H1 (cell line): ENCODE results near the gene GUCY1A1. TPM values are rescaled to one million over a fixed set of nuclear protein-coding genes. Genes with fewer than 3 reads are reported as not detected.

ENCODE experiments used
- CTCF ChIA-PET: fragments of 300-600 bp; sonication (Branson Sonifier 250); formaldehyde crosslinking; loops from one replicate; lab custom pipeline; 2021; ENCODE audit not compliant: partially characterized antibody; lab: Charles Lee
- POLR2A ChIA-PET: fragments of 300-600 bp; sonication (Branson Sonifier 250); formaldehyde crosslinking; loops from one replicate; lab custom pipeline; 2021; ENCODE audit warnings: inconsistent platforms; ENCODE audit not compliant: partially characterized antibody; lab: Charles Lee
- DNase-seq, 2 experiments: peaks; one replicate each; pipeline versions ENCODE4 v3.0.0 to v3.0.0-alpha.2; 2010 to 2022; ENCODE audit warnings: low spot score in 2 of 2, low read depth in 1 of 2, mixed read lengths in 1 of 2
- FAIRE-seq: peaks from 2 replicates; lab custom pipeline; 2011; peaks lifted over from hg19 to GRCh38; lab: Jason Lieb, UNC
- H2AFZ ChIP-seq: 2 replicates; pipeline ENCODE4 v1.8.1; 2012; ENCODE audit warnings: low read length, inconsistent platforms
- H2AK5ac ChIP-seq: 2 replicates; pipeline ENCODE4 v1.6.1; 2013; ENCODE audit warnings: low read depth, low read length
- H2BK120ac ChIP-seq: replicated peaks from 2 replicates; pipeline ENCODE3; 2013; ENCODE audit warnings: low read depth, low read length, inconsistent platforms
- H2BK12ac ChIP-seq: 2 replicates; pipeline ENCODE4 v1.6.1; 2013; ENCODE audit warnings: low read depth, low read length
- H2BK15ac ChIP-seq: 2 replicates; pipeline ENCODE4 v1.6.1; 2013; ENCODE audit warnings: low read length
- H2BK20ac ChIP-seq: 2 replicates; pipeline ENCODE4 v1.6.1; 2013; ENCODE audit warnings: low read length
- H2BK5ac ChIP-seq: 2 replicates; pipeline ENCODE4 v1.6.1; 2013; ENCODE audit warnings: low read depth, low read length
- H3K14ac ChIP-seq: 2 replicates; pipeline ENCODE4 v1.6.1; 2013; ENCODE audit warnings: inconsistent platforms; ENCODE audit not compliant: insufficient read length
- H3K18ac ChIP-seq: 2 replicates; pipeline ENCODE4 v1.6.1; 2013; ENCODE audit warnings: low read length; ENCODE audit errors: extremely low read depth
- H3K23ac ChIP-seq: 2 replicates; pipeline ENCODE4 v1.6.1; 2013; ENCODE audit warnings: inconsistent platforms; ENCODE audit not compliant: insufficient read length
- H3K23me2 ChIP-seq: 2 replicates; pipeline ENCODE4 v1.6.1; 2013; ENCODE audit warnings: low read depth, low read length
- H3K27ac ChIP-seq: 2 replicates; pipeline ENCODE4 v1.6.1; 2011; ENCODE audit warnings: low read depth, low read length, inconsistent platforms
- H3K27me3 ChIP-seq, 4 experiments: replicated peaks in 1 of 4; 1 replicate in 1 of 4; 2 replicates in 3 of 4; pipeline versions ENCODE4 v1.6.1 to v1.8.1; 2011 to 2013; ENCODE audit warnings: low read length in 3 of 4, mild to moderate bottlenecking in 3 of 4, inconsistent platforms in 2 of 4, mixed read lengths in 2 of 4, moderate library complexity in 1 of 4; ENCODE audit not compliant: control insufficient read depth in 3 of 4, insufficient read depth in 3 of 4; ENCODE audit errors: extremely low read depth in 1 of 4
- H3K36me3 ChIP-seq, 4 experiments: 2 replicates each; pipeline versions ENCODE4 v1.6.1 to v1.8.1; 2011 to 2013; ENCODE audit warnings: mild to moderate bottlenecking in 4 of 4, low read length in 3 of 4, moderate library complexity in 2 of 4, control low read depth in 1 of 4, inconsistent platforms in 1 of 4; ENCODE audit not compliant: insufficient read depth in 4 of 4, control insufficient read depth in 2 of 4
- H3K4ac ChIP-seq: replicated peaks from 2 replicates; pipeline ENCODE3; 2013; ENCODE audit warnings: low read length, low read depth, mixed read lengths, inconsistent platforms; ENCODE audit not compliant: insufficient read length
- H3K4me1 ChIP-seq, 4 experiments: replicated peaks in 1 of 4; 1 replicate in 1 of 4; 2 replicates in 3 of 4; pipeline versions ENCODE4 v1.6.1 to v1.8.1; 2011 to 2013; ENCODE audit warnings: low read length in 3 of 4, inconsistent platforms in 2 of 4, mixed read lengths in 1 of 4; ENCODE audit not compliant: insufficient read depth in 4 of 4, control insufficient read depth in 3 of 4
- H3K4me2 ChIP-seq, 2 experiments: 2 replicates each; pipeline versions ENCODE4 v1.6.1 to v1.8.1; 2011 to 2013; ENCODE audit warnings: low read depth in 2 of 2, low read length in 2 of 2, control low read depth in 1 of 2, inconsistent platforms in 1 of 2, mild to moderate bottlenecking in 1 of 2; ENCODE audit not compliant: insufficient read depth in 1 of 2
- H3K4me3 ChIP-seq, 4 experiments: fragments of 200-600, 300-600 bp in 1 of 4; sonication (generic), shearing (Covaris generic), sonication (Bioruptor Twin) in 1 of 4; 2 replicates each; pipeline versions ENCODE4 v1.5.1 to v1.8.1; 2011 to 2016; ENCODE audit warnings: low read length in 4 of 4, low read depth in 3 of 4, control low read depth in 2 of 4, inconsistent platforms in 2 of 4, mild to moderate bottlenecking in 2 of 4, mixed read lengths in 1 of 4, moderate library complexity in 1 of 4; ENCODE audit not compliant: insufficient read depth in 2 of 4; ENCODE audit errors: extremely low read depth in 1 of 4
- H3K56ac ChIP-seq: replicated peaks from 2 replicates; pipeline ENCODE3; 2013; ENCODE audit warnings: low read depth, mild to moderate bottlenecking, mixed read lengths, low read length, inconsistent platforms; ENCODE audit not compliant: insufficient read length
- H3K79me1 ChIP-seq: 2 replicates; pipeline ENCODE4 v1.6.1; 2013; ENCODE audit warnings: low read depth, low read length, control low read depth
- H3K79me2 ChIP-seq, 2 experiments: 2 replicates each; pipeline versions ENCODE4 v1.6.1 to v1.8.1; 2012 to 2013; ENCODE audit warnings: low read length in 2 of 2, mild to moderate bottlenecking in 2 of 2, inconsistent platforms in 1 of 2; ENCODE audit not compliant: insufficient read depth in 2 of 2, control insufficient read depth in 1 of 2
- H3K9ac ChIP-seq, 4 experiments: replicated peaks in 1 of 4; 1 replicate in 1 of 4; 2 replicates in 3 of 4; pipeline versions ENCODE4 v1.6.1 to v1.8.1; 2011 to 2013; ENCODE audit warnings: low read depth in 3 of 4, low read length in 3 of 4, control low read depth in 2 of 4, mild to moderate bottlenecking in 2 of 4, moderate library complexity in 2 of 4, inconsistent platforms in 1 of 4; ENCODE audit errors: extremely low read depth in 1 of 4
- H3K9me3 ChIP-seq, 2 experiments: 2 replicates each; pipeline versions ENCODE4 v1.6.1 to v1.8.1; 2012 to 2013; ENCODE audit warnings: mild to moderate bottlenecking in 2 of 2, moderate library complexity in 2 of 2, control low read depth in 1 of 2, inconsistent platforms in 1 of 2, low read depth in 1 of 2, low read length in 1 of 2, mixed read lengths in 1 of 2; ENCODE audit not compliant: insufficient read depth in 2 of 2
- H4K20me1 ChIP-seq, 2 experiments: replicated peaks in 1 of 2; 2 replicates each; pipeline versions ENCODE3 to v1.8.1; 2011 to 2013; ENCODE audit warnings: inconsistent platforms in 2 of 2, low read length in 2 of 2, mild to moderate bottlenecking in 1 of 2; ENCODE audit not compliant: insufficient read depth in 2 of 2, control insufficient read depth in 1 of 2
- H4K5ac ChIP-seq: 2 replicates; pipeline ENCODE4 v1.6.1; 2013; ENCODE audit warnings: low read length, low read depth, mixed read lengths, inconsistent platforms; ENCODE audit not compliant: insufficient read length
- H4K8ac ChIP-seq: 2 replicates; pipeline ENCODE4 v1.8.0; 2013; ENCODE audit warnings: mild to moderate bottlenecking, moderate library complexity, low read length, inconsistent platforms; ENCODE audit not compliant: insufficient read depth; ENCODE audit errors: extremely low read depth
- H4K91ac ChIP-seq: replicated peaks from 2 replicates; pipeline ENCODE3; 2013; ENCODE audit warnings: low read length, mixed read lengths, inconsistent platforms; ENCODE audit not compliant: insufficient read length
- ASH2L ChIP-seq: fragments of 200-600, 300-600 bp; sonication (generic); IDR thresholded peaks from one replicate; pipeline ENCODE4 v1.7.1; 2017; ENCODE audit warnings: low read length
- CBX8 ChIP-seq: fragments of 300-800, 300-1000 bp; sonication (generic); IDR thresholded peaks from 2 replicates; pipeline ENCODE4 v1.7.1; 2016; ENCODE audit warnings: low read depth, low read length, borderline replicate concordance
- EGR1 ChIP-seq: IDR thresholded peaks from 2 replicates; pipeline ENCODE4 v1.6.1; 2011; ENCODE audit warnings: low read depth, low read length, borderline replicate concordance
- JUND ChIP-seq: IDR thresholded peaks from 2 replicates; pipeline ENCODE4 v1.6.1; 2011; ENCODE audit warnings: mild to moderate bottlenecking, improper control_type of control experiment, low read length
- KDM4A ChIP-seq: IDR thresholded peaks from one replicate; pipeline ENCODE4 v1.7.1; 2012; ENCODE audit warnings: low read depth, mild to moderate bottlenecking, moderate library complexity, low read length, inconsistent platforms; ENCODE audit not compliant: severe bottlenecking
- MAFK ChIP-seq: IDR thresholded peaks from 2 replicates; pipeline ENCODE4 v1.6.1; 2012; ENCODE audit warnings: low read depth, mild to moderate bottlenecking, improper control_type of control experiment, low read length
- SIN3A ChIP-seq, 2 experiments: IDR thresholded peaks in 1 of 2; conservative IDR thresholded peaks in 1 of 2; 2 replicates each; pipeline ENCODE4 v1.6.1; 2011 to 2012; ENCODE audit warnings: low read length in 2 of 2, improper control_type of control experiment in 1 of 2, low read depth in 1 of 2, mild to moderate bottlenecking in 1 of 2
- TBP ChIP-seq: IDR thresholded peaks from 2 replicates; pipeline ENCODE4 v1.6.1; 2011; ENCODE audit warnings: low read depth, low read length, improper control_type of control experiment
- TCF12 ChIP-seq: IDR thresholded peaks from 2 replicates; pipeline ENCODE4 v1.6.1; 2011; ENCODE audit warnings: low read depth, mild to moderate bottlenecking, low read length
- ZNF274 ChIP-seq: IDR thresholded peaks from 2 replicates; pipeline ENCODE4 v1.7.0; 2012; ENCODE audit warnings: low read length, borderline replicate concordance; ENCODE audit errors: extremely low read depth
- WGBS, 2 experiments: shearing (Covaris generic) in 1 of 2; methylation state at CpG; one replicate each; pipeline versions ENCODE4 v1.1.6 to v1.1.7; 2013 to 2015; ENCODE audit warnings: low lambda C conversion rate in 2 of 2, mixed read lengths in 2 of 2, inconsistent platforms in 1 of 2, low coverage in 1 of 2, missing lambda C conversion rate in 1 of 2; ENCODE audit not compliant: insufficient replicate concordance in 2 of 2, insufficient coverage in 1 of 2, insufficient read length in 1 of 2; ENCODE audit errors: extremely low coverage in 1 of 2, missing lambda C conversion rate in 1 of 2; 5-methylcytosine and 5-hydroxymethylcytosine counted together
- polyA plus RNA-seq, 7 experiments: library from polyadenylated mRNA; depleted of rRNA in 3 of 7; stranded (reverse) in 5 of 7; unstranded in 2 of 7; fragments of >200 nt in 5 of 7; fragments of 200-250 nt in 2 of 7; gene quantifications; 1 replicate in 5 of 7; 2 replicates in 1 of 7; 4 replicates in 1 of 7; pipeline versions ENCODE4 v1.2.1 to v1.2.3, GENCODE V29; 2011 to 2013; ENCODE audit warnings: missing spikeins in 2 of 7, mixed read lengths in 2 of 7
- total RNA-seq: library from RNA; stranded (reverse); fragmentation: NEBNext Ultra II Directional; extraction: Animal tissue kit (Norgen Biotek cat#: 25700); gene quantifications from 2 replicates; pipeline ENCODE4 v1.2.1, GENCODE V29; 2021
- TF ChIP-seq, protein P1 (sequence below): IDR thresholded peaks from 2 replicates; pipeline ENCODE4 v1.6.1; 2011; ENCODE audit warnings: low read depth, mild to moderate bottlenecking, low read length; ENCODE audit not compliant: insufficient read depth

Gene GUCY1A1
- total and polyA plus RNA-seq, 2 of the 8 experiments (the other 6 are each of a cell fraction or from before 2014, with no cell fraction given): not detected

DNA sequence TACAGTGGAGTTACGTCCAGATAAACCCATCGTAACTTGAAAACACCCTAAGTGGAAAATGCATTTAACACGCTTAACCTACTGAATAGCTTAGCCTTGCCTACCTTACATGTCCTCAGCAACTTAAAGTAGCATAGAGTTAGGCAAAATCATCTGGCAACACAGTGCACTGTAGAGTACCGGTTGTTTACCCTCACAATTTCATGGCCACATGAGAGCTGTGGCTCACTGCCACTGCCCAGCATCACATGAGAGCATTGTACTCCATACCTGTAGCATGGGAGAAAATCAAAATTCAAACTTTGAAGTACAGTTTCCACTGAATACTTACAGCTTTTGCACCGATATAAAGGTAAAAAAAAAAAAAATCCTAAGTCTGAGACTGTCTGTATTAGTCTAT, 40.6 kb downstream of the GUCY1A1 start:
- Histone ChIP-seq H3K18ac (no peak overlapping the region), H4K20me1 (no peaks in the 10 kb centered on the region), H2BK15ac (no peak overlapping the region), H4K91ac (no peak overlapping the region), H3K4me1 (no peaks in the 10 kb centered on the region), H3K56ac (no peak overlapping the region), H3K9me3 (no peaks in the 10 kb centered on the region), H3K79me1 (no peaks in the 10 kb centered on the region), H2BK5ac (no peak overlapping the region), H3K79me2 (no peaks in the 10 kb centered on the region), H3K4me2 (no peak overlapping the region), H3K23ac (no peak overlapping the region), H2BK20ac (no peak overlapping the region), H2AFZ (peak overlapping the region; percentile 81; the same call in 1 of the 2 replicates), H4K5ac (no peak overlapping the region), H2BK120ac (no peak overlapping the region), H2BK12ac (no peak overlapping the region), H3K14ac (no peak overlapping the region), H3K4me3 (no peak overlapping the region), H3K23me2 (no peaks in the 10 kb centered on the region), H4K8ac (no peak overlapping the region), H3K4ac (no peak overlapping the region), H3K9ac (no peak overlapping the region), H3K27me3 (no peaks in the 10 kb centered on the region), H3K36me3 (no peaks in the 10 kb centered on the region), H3K27ac (no peak overlapping the region), H2AK5ac (no peak overlapping the region)
- FAIRE-seq (no peak), DNase-seq (no peak)
- CTCF ChIA-PET: interaction anchor here (1.2 kb wide), 1 partner anchor 35 kb away, joined by 4 read pairs; no protein-coding TSS in a partner anchor
- TF ChIP-seq ZNF274: no peak
- TF ChIP-seq EGR1: no peak
- TF ChIP-seq, protein P1, sequence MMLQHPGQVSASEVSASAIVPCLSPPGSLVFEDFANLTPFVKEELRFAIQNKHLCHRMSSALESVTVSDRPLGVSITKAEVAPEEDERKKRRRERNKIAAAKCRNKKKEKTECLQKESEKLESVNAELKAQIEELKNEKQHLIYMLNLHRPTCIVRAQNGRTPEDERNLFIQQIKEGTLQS: no peak
- no peak for TF ChIP-seq TCF12
- TF ChIP-seq ASH2L: no peak
- TF ChIP-seq JUND: no peak
- TF ChIP-seq TBP: no peak
- TF ChIP-seq SIN3A (conservative IDR thresholded peaks at IDR 0.05 in 1 of 2, IDR thresholded peaks at IDR 0.05 in 1 of 2; ENCODE audit: low read depth in 1 of 2, low read length in 2 of 2): no peak
- no peak for TF ChIP-seq MAFK
- TF ChIP-seq KDM4A: no peak
- no peak for TF ChIP-seq CBX8
- POLR2A ChIA-PET: no interaction called here
- 97% methylated on average over 5 of the region's 5 CpGs; no CpG with 5 or more reads in 1 of the 2 experiments for WGBS, 2 experiments
